GM23248 (cell line): Measurements from ENCODE around the gene ADAMTS7.
"Not testable (repeated sequence)": the region's sequence is repeated elsewhere in the genome, so short reads cannot be mapped to it uniquely, and the experiment has no call there.

ENCODE experiments used
- EZH2 ChIP-seq: fragments of 200-600 bp; sonication (generic); IDR thresholded peaks from 2 replicates; pipeline ENCODE4 v1.6.1; 2018; ENCODE audit warnings: antibody characterized with exemption, mild to moderate bottlenecking; ENCODE audit not compliant: insufficient read depth, poor library complexity, severe bottlenecking
- EZH2phosphoT487 ChIP-seq: fragments of 200-600 bp; sonication (generic); IDR thresholded peaks from 2 replicates; pipeline ENCODE4 v1.6.1; 2018; ENCODE audit warnings: antibody characterized with exemption, moderate library complexity, mild to moderate bottlenecking, low read depth; ENCODE audit not compliant: insufficient read depth

DNA sequence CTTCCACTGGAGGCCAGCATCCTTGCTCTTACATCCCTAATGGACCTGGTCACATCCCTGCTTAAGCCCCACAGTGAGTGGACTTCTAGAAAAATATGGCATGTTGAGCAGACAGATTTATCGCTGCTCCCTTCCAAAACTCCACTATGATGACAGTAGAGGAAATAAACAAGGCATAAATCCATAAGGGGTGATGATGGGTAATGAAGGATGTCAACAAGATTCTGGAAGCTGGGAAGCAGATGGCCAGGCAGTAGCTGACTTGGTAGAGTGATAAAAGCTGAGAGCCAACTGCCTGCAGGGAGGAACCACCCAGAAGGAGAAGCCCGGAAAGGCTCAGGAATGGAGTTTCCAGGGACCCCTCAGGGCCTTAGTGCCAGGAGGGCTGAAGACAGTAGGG, 28.9 kb downstream of the ADAMTS7 start:
- TF ChIP-seq EZH2, EZH2phosphoT487: not testable (repeated sequence)
